Tibial nerve (tissue), 4 donors: ENCODE results near the gene DLK1.

Experiments
- EP300 ChIP-seq, 2 donors: sonication (generic); formaldehyde crosslinking; IDR thresholded peaks; one replicate each; pipeline ENCODE4 v1.6.1; 2017; ENCODE audit warnings: antibody characterized with exemption in 2 of 2, mild to moderate bottlenecking in 1 of 2
- POLR2A ChIP-seq, 2 donors: fragments of 450-650 bp; IDR thresholded peaks; one replicate each; pipeline ENCODE4 v1.6.1; 2017; ENCODE audit warnings: antibody characterized with exemption in 2 of 2, mild to moderate bottlenecking in 2 of 2, moderate library complexity in 2 of 2
- TF ChIP-seq, protein P1 (sequence below), 5 experiments: fragments of 200-600 bp in 3 of 5; fragments of 450-650 bp in 2 of 5; sonication (generic) in 3 of 5; IDR thresholded peaks; one replicate each; pipeline ENCODE4 v1.5.1; 2016 to 2019; ENCODE audit warnings: antibody characterized with exemption in 5 of 5, mild to moderate bottlenecking in 3 of 5, moderate library complexity in 2 of 5

DNA sequence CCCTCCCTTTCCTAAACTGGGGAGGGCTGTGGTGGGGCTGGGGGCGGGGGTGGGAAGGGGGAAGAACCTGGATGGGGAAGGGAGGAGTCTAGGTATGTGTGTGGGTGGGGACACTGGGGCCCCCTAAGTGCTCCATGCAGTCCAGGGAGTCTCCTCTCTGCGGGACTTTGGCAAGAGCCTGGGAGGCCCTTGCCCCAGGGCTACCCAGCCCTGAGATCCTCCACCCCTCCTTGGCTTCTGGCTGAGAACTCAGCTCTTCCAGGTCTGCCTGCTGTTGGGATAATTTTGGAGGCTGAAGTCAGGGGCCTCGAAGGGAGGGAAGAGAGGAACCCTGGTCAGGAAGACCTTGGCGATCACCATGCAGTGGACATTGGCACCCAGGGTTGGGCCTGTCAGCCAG is 2.2 kb upstream of the DLK1 start:
- no peak for TF ChIP-seq POLR2A (IDR thresholded peaks at IDR 0.05)
- TF ChIP-seq, protein P1, sequence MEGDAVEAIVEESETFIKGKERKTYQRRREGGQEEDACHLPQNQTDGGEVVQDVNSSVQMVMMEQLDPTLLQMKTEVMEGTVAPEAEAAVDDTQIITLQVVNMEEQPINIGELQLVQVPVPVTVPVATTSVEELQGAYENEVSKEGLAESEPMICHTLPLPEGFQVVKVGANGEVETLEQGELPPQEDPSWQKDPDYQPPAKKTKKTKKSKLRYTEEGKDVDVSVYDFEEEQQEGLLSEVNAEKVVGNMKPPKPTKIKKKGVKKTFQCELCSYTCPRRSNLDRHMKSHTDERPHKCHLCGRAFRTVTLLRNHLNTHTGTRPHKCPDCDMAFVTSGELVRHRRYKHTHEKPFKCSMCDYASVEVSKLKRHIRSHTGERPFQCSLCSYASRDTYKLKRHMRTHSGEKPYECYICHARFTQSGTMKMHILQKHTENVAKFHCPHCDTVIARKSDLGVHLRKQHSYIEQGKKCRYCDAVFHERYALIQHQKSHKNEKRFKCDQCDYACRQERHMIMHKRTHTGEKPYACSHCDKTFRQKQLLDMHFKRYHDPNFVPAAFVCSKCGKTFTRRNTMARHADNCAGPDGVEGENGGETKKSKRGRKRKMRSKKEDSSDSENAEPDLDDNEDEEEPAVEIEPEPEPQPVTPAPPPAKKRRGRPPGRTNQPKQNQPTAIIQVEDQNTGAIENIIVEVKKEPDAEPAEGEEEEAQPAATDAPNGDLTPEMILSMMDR (IDR thresholded peaks at IDR 0.05): no peak
- no peak for TF ChIP-seq EP300 (IDR thresholded peaks at IDR 0.05)
